HG03354 (cell line): Measurements from ENCODE around the gene BORCS5.

Experiments used
- ATAC-seq: cut with Tn5 transposase; IDR thresholded peaks from one replicate; pipeline ENCODE4 v1.9.1; 2021; ENCODE audit warnings: mild to moderate bottlenecking; ENCODE audit not compliant: unreplicated experiment, poor library complexity, severe bottlenecking

BORCS5 gene

DNA sequence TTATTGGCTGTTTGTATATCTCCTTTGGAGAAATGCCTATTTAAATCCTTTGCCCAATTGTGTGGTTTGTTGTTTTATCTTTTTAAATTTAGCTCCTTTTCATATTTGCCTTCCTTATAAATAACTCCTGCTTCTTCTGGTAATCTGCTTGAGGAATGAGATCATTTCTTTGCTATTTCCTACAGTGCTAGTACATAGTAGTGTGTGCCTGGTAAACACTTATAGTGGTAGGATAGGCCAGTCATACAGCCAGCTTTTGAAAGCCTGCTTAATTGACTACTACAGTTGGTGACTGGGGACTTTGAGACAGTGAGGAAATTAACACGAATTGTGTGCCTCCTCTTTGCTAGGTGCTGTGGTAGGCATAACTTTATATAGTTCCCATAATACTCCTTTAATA lies 68.7 kb downstream of the BORCS5 start:
- ATAC-seq = no peak

DNA sequence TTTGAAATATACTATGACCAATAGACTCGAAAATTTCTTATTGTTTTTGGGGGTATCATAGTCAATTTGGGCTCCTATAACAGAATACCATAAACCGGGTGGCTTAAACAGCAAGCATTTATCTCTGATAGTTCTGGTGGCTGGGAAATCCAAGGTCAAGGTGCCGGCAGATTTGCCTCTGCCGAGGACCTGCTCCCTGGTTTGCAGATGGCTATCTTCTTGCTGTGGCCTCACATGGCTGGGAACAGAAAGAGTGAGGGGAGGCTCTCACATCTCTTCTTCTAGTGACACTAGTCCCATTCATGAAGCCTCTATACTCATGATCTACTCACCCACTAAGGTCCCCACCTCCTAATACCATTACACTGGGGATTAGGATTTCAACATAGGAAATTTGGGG lies 70.7 kb downstream of the BORCS5 start:
- ATAC-seq = no peak

DNA sequence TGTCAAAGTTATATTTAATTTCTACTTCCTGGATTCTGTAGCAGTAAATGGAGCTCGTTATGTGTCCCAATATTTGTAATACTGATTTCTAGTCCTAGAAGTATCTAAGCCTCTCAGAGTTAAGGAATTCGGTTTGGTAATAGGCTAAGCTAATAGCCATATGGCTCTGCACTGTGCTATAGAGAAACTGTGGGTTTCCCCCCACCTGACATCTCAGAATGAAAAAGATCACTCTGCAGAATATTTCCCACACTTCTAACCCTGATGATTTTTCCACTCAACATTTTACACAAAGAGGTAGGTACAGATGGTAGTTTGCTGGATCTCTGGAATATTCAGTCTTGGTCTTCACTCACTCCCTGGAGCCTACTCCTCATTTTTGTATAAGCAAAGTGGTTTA lies 71.2 kb downstream of the BORCS5 start:
- ATAC-seq = no peak

DNA sequence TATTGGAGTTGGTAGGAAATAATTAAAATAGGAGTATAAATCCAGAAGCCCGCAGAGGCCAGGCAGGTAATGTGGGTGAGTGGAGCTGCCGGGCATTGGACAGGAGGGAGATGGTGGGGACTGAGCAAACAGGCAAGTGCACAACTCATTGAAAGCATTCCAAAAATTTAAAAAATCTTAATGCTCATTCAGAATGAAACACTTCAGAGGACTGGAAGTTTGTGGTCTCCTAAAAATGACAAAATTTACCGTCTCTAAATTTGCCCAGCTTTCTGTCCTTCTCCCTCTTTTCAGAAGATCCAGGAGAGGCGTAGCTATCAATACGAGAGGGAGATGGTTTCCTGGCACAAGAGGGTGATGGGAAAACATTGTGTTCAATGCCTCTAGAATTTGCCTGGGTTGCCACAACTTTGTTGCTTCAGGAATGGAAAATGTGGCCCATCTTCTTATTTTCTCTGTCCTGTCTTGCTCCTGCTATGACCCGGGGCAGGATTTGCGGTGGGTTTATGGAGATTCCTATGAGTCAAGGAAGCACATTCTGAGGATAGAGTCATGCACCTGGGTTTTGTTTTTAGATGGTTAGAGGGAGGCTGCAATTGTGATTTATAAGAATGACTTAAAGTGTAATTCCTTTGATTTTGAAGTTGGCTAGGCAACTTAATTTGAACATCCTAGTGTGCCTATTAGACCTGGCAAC lies 72.2 kb downstream of the BORCS5 start:
- ATAC-seq = no peak

DNA sequence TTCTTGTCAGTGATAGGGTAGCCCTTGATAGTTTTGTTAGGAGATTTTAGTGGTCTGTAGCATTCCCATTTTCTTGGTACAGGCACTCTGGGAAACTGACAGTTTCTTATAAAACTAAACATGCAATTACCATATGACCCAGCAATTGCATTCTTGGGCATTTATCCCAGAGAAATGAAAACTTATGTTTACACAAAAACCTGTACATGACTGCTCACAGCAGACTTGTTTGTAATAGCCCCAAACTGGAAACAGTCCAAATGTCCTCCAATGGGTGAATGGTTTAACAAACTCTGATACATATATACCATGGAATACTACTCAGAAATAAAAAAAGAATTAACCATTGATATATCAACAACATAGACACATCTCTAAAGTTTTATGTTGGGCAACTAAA lies 75.5 kb downstream of the BORCS5 start:
- ATAC-seq = no peak

DNA sequence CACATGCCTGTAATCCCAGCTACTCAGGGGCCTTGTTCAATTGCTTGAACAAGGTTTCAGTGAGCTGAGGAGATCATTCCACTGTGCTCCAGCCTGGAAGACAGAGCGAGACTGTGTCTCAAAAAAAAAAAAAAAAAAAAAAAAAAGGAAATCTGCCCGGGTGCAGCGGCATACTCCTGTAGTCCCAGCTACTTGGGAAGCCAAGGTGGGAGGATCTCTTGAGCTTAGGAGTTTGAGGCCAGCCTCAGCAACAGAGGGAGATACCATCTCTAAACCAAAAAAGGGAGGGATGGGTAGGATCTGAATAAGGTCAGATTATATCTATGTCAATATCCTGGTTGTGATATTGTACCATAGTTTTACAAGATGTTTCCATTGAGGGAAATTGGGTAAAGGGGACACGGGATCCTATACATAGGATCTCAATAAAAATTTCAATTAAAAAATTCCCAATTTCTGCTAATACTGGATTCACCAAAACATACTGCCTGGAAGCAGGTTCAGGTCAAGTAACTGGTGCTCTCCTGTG lies 76.4 kb downstream of the BORCS5 start:
- no peak for ATAC-seq

DNA sequence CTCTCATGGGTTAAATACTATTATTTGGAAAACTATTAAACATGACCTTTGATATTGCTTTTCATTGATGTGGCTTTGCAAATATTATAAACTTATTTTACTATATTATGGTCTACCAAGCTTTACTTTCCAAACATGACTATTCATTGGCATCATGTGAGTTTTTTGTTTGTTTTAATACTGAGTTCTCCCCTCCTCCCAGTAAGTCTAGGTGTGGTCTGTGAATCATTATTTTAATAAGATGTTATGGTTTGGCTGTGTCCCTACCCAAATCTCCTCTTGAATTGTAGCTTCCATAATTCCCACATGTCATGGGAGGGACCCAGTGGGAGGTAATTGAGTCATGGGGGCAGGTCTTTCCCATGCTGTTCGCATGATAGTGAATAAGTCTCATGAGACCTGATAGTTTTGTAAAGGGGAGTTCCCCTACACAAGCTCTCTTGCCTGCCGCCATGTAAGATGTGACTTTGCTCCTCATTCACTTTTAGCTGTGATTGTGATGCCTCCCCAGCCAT lies 80.0 kb downstream of the BORCS5 start:
- no peak for ATAC-seq

DNA sequence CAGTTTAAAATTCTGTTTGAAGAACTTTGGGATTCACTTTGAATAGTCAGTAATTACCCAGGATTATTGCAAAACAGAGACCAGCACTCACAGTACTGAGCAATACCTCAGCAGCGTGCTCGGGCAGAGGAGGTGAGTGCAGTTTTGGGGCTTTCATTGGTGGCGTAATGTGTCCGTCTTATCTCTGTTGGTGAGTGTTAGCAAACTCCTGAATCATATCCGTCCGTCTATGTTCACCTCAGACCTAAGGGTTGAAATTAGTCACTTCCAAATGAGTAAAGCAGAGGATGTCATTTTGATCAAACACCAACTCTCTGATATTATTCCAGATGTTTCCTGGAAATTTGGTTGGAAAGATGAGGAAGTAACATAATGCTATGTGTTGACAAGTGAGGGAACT lies 82.8 kb downstream of the BORCS5 start:
- no peak for ATAC-seq

DNA sequence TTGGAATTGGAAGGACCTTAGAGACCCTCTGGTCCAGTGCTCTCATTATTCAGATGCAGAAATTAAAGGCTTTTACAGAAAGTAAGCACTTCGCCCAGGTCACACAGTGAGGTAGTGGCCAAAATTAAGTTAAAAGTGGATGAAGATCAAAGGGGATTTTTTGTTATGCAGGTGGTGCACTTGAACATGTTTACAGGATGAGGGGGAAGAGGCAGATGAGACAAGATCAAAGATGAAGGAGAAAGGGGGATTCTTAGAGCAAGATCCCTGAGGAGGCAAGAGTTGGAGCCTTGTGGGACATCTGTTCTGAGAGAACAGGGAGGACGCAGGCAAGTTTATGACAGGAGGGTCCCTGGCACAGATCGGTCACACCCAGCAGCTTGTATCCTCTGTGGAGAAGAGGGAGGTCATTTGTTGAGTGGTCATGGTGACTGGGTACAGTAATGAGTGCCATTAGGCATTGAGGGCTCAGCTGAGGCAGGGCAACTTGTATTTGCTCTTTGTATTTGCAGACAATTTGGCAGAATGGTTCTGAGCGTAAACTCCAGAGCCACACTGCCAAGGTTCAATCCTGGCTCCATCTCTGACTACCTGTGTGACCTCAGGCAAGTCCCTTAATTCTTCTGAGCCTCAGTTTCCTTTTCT lies 84.0 kb downstream of the BORCS5 start:
- no peak for ATAC-seq

DNA sequence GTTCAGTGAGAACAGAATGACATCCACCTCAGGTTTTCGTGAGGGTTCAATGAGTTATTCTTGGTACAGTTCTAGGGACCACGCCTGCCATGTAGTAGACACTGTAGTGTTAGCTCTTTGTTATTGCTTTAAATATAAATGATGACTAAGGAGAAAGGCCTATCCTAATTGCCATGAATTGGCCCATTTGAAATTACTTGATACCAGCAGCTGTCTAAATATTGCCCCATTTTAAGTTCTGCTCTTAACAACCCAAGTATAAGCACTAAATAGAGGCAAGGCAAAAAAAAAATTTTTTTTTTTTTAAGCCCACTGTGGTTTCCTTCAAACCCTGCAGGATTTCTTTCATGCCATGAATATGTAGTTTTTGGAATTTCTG lies 84.5 kb downstream of the BORCS5 start:
- ATAC-seq = no peak

DNA sequence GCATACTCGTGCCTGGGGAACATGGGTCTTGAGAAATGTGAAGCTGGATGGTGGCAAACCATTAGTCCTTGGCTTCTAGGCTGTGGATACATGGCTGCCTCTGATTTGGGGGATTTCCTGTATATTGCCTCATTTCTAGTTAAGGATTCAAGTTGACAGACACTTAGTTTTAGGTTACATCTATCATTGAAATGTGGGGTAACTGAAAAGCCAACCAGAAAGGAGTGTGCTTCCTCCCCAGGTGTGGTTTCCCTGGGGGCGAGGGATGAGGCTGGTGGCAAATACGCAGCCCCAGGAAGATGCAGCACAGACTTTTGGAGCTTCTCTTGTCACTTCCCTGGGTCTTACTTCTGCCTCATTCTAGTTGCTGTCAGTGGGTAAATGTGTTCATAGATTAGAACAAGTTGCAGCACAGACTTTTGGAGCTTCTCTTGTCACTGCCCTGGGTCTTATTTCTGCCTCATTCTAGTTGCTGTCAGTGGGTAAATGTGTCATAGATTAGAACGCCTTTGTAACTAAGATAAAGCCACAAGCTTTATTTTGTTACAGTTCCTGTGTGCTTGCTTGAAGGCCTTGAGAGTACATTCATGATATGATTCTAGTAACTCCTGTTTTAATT lies 85.1 kb downstream of the BORCS5 start:
- ATAC-seq = peak; percentile 60

DNA sequence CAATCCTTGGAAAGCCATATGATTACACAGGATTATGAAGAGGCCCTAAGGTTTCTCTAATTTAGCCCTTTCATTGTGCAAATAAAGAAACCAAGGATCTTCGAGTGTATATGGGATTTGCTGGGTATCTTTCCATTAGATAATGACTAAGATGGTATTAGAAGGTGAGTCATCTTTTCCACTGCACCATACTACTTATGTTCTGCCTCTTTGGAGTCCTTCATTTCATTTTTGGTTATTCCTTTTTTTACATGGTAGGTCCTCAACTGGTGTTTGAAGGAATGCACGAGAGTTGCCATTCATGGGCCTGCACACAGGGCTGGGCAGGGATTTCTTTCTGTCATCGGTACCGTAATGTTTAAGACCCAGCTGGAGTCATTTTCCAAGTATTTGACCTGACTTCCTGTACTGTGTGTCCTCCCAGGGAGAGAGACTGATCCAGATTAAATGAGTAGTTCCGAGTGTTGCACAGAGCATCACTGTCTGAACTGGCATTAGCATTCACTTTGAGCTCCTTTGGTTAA lies 85.7 kb downstream of the BORCS5 start:
- ATAC-seq = peak; percentile 7

DNA sequence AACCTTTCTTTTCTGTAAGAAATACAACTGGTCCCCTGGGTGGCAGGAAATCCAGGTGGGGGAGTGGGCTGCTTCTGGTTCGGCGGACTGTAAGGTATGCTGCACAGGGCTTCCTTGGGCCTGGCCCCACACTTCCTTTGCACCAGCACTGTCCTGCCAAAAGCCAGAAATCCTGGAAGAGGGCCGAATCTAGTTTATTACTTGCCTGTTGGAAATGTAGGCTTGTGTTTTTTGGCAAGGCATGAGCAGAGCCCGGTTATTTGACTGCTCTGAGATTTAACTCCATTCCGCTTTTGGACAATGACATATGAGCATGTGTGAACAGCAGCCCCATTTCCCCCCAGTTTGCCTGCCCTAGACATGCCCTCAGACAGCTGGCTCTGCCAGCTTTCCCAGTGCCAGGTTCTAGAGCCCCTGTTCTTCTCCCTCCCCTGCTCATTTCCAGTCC lies 86.6 kb downstream of the BORCS5 start:
- ATAC-seq = no peak

DNA sequence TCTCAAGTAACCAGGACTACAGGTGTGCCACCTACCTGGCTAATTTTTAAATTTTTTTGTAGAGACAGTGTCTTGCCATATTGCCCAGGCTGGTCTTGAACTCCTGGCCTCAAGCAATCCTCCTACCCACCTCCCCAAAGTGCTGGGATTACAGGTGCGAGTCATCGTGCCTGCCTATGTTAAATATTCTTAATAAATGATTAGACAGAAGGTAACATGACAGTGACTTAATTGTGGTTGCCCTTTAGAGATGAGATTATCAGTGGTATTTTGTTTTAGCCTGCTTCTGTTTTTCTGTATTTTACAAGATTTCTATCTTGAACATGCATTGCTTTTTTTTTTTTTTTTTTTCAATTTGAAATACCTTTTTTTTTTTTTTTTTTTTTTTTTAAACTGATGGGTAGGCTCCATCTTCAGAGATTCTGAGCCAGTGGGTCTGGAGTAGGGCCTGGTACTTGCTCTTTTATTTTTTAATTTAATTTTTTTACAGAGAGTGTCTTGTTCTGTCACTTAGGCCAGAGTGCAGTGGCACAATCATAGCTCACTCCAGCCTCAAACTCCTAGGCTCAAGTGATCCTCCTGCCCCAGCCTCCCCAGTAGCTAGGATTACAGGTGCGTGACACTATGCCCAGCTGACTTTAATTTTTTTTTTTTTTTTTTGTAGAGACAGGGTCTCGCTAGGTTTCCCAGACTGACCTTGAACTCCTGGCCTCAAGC lies 88.4 kb downstream of the BORCS5 start:
- ATAC-seq = no peak

DNA sequence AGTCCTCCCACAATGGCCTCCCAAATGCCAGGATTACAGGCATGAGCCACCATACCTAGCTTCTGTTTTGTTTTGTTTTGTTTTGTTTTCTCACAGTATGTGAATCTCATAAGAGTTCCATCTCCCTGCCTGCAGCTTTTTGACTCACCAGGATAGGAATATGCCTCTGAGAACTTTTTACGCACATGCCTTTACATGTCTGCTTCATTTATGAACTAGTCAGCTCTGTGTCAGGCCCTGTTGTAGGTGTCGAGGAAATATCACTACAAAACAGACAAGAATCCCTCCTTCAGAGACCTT lies 89.0 kb downstream of the BORCS5 start:
- no peak for ATAC-seq

DNA sequence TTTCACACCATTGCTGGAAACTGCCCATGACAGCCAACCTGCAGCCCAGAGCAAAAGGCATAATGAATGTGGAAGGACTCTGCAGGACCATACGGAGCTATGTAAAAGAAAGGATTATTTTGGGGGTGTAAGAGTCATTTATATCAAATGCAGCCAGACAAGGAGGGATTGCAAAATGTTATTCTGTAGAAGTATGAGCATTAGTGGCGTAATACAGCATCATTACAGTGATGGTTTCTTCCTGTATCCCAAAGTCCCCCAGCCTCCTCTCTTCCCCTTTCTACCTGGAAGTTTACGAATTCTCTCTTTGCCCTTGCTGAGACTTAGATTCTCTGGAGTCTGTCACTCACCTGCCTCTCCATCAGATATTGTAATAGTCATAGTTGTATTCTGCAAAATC lies 89.9 kb downstream of the BORCS5 start:
- no peak for ATAC-seq

DNA sequence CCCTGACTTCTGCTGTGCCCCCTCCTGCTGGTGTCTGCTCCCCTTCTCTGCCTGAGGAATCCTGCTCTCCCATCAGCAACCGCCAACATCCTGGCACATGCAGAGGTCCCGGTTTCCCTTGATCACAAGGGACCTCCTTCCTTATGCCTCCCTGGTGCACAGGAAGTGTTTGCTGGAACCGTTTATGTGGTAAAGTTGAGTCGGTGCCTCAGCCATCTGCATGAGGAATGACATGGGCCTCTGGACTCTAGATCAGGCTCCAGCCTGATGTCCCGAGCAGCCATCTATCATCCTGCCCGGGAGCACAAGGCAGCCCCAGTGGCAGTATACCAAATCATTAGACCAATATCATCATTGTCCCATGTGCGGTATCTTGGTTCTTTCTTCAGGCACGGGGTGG lies 90.4 kb downstream of the BORCS5 start:
- no peak for ATAC-seq

DNA sequence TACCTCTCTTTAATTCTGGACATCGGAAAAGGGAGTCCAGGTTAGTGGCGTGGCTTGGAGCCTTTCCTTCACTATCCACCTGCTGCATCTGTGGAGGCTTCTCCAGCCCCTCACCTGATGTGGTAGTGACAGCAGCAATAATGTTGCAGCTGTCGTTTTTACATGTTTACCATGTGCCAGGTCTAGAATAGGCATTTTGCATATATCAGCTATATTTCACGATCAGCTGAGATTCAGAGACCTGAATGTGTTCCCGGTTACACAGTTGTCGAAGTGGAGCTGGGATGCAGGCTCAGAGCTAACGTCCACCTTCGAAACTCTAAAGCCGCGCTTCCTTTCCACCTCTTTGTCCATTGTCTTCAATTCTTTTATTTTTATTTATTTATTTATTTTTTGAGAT lies 91.0 kb downstream of the BORCS5 start:
- ATAC-seq = no peak

DNA sequence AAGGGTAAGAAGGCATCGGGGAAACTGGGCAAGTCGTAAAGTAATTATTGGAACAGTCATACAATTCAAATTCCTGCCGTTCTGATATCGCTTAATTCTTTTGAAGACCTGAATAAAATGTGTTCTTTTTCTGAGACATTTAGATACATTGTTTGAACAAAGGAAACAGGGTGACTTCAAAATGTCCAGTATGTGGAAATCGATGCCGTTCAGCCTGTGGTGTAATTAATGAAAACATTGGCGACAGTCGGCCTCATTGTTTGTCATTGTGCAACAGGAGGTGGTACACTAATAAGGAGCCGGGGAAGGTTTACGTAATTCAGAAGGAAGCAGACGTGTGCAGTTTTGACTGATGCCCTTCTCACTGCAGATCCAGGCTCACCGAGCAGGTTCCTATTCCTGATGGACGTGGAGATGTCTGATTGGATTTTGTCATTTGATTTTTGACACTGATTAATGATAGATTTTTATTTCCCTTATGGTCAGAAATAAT lies 92.7 kb downstream of the BORCS5 start:
- no peak for ATAC-seq

DNA sequence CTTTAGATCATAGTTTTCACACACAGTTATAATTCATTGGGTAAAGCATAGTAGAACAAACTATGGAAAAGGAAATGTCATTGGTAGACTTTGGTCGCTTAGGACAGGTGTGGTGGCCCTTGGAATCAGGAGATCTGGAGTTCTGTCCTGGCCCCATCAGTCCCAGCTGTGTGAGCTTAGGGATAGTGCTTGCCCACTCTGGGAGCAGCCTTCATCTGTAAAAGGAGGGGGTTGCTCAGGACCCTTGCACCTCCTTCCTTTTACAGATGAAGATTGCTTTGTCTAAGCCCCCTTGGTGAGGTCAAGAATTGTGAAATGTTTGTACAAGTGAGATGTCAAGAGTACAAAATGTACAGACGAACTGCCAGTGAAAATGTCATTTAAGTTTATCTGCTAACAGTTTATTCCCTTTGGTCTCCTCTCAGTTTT lies 93.2 kb downstream of the BORCS5 start:
- ATAC-seq = no peak
